ENCODE results near the gene ANKRD44. TPM values are rescaled to one million over a fixed set of nuclear protein-coding genes. Genes with fewer than 3 reads are reported as not detected.

The ANKRD44 gene
- total RNA-seq, 1 donor from 2014 or later = 170 TPM

DNA sequence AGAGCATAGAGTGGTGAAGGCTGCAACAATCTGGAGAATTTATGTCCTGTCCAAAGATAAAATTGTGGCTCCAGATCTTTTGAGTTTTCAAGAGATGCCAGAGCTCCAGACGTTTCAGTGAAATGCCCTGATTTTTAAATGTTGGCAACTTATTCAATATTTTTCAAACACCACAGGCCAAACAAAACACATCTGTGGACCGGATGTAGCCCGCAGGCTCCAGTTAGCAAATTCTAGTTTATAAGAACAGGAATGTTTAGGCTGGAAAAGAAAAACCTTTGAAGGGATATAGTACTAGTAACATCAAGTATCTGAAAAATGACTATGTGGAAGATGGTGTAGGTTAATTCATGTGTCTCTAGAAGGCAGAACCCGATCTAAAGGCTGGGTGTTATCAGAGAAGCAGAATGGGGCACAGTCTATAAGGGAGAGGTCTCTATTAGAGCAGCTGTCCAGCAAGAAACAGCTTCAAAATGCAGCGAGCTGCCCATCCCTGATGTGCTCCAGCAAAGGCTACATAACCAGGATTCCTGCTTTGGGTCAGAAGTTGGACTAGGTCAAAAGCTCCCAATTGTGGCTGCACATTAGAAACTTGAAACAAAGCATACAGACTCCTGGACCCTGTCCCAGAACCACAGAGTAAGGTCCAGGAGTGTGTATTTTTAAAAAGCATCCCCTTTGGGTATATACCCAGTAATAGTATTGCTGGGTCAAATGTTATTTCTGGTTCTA is 105.9 kb downstream of the ANKRD44 start:
- DNase-seq = no peak

DNA sequence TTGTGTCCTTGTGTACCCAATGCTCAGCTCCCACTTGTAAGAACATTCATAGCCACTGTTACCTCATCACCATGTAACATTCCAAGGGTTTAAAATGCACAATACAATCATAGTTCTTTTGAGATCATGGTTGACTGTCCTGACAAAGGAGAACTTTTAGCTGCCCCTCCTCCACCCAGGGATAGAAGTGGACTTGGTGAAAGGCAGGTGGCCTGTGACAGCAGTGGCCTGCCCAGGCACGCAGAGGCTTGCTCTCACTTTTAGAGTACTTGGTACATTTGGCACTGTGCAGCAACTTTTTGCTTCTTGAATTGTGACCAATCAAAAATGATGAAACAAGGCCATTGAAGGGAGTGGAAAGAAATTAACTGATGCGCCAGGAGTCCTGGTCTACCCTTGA is 108.7 kb downstream of the ANKRD44 start:
- no peak for DNase-seq

DNA sequence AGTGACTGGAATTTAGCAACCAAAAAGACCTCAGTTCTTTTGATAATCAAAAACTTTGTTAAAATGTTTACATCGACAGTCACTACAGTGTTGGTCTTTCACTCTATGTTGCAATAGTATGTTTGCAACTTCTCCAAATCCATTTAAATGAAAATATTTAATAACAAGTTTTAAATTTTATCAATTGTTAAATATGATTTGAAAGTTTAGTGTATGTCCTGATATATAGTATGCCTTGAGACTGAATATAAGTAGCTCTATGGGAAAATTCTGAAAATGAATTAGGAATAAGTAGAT is 109.9 kb downstream of the ANKRD44 start:
- DNase-seq = no peak

DNA sequence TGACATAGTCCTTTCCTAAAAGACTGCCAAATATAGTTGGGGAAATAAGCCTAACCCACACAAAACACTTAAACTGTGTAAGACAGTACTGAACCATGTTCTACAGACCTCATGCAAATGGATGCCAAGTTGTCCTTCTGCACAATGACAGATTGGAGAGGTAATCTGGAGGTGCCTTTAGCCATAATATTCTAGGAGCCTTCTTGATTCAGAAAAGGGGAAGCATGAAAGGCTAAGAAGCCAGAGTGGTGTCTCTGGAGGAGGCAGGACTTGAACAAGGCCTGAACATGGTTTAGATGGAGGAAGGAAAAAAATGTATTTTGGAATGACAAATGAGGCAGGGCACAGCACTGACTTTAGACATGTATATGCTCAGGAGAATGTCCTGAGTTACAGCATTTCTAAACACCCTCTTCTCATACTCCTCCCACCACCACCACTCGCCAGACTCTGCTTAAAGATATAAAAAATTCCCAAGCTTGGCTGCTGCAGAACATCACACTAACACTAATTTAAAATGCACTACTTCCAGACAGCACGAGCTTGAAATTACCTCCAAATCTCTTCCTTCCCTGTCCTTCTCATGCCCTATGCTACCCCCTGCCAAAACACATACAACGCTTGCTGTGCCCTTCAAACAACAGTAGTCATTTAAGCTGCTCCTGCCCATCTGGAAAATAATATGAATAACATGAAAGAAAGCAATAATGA is 110.4 kb downstream of the ANKRD44 start:
- no peak for DNase-seq

DNA sequence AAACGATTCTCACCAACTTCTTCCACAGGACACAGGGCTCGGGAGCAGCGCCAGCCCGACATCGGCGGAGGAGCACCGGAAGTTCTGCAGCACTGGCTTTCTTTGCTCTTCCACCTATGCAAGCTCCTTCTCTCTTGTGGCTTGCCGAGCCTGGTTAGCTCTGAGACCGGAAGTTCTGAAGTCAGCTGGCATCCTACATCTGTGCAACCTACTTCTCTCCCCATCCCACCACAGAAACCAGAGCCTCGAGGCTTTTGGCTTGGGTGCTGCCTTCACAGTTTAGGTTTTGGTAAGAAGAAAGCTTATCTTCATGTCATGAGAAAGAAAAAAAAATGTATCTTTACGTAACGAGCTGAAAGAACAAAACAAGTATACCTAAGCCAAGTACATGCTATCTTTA is 111.7 kb downstream of the ANKRD44 start:
- peak; percentile 53 for DNase-seq

DNA sequence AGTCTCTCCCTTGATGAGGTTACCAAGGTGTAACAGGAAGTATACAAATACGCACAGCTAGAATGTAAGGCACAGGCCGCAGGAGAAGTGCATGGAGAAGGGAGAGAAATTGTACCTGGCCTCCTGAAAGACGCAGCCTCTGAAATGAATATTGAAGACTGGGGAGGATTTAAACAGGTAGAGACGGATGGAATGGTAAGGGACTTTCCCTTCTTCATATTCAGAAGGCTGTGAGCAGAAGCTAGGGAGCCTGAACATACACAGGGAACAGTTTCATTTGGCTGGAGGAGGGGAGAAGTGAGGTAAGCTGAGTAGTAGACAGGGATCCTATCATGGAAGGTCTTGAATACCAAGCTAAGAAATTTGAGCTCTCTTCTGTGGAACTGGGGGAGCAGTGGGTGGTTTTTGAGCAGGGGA is 112.7 kb downstream of the ANKRD44 start:
- DNase-seq = no peak

DNA sequence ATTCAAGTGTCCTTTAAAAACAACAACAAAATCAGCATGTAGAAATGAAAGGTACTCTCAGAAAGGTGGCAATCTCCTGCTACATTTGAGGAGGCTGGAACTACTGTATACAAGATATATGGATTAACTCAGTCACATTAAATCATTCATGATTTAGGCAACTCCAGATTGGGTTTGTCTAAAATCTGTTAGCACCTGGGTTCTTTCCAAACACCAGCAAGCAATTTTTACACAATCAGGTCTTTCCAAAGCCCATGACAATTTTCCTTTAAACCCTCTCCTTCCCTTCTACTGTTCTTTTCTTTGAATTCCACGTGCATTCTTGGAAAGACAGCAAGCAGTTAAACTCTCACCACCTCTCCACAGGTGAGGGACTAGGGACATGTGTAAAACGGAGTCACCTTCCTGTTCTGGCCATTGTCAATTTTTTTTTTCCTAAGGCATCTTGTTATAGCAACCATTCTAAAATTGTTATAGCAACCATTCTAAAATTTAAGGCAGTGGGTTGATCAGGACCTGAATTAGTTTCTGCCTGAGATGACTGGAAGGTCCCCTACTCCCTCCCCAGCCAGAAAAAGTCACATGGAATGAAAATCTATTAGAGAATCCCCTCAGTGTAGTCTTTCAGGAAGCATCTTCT is 113.9 kb downstream of the ANKRD44 start:
- DNase-seq = no peak

DNA sequence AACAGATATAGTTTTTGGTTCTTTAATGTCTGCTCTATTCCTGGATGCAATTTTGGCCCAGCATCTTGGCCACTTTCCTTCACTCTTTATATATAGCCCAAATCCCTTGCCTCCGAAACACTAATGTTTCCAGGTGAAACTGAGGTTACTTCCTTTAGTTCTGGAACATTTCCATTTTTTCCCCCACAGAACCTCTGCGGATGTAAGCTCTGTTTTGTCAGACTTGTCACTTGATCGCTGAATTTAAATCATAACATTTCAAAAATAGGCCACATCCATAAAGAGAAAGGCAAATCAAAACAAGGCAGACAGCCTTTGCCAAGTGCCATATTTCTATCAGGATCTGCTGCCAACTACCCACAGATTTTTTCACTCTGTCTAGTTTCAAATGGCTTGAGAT is 115.1 kb downstream of the ANKRD44 start:
- no peak for DNase-seq

DNA sequence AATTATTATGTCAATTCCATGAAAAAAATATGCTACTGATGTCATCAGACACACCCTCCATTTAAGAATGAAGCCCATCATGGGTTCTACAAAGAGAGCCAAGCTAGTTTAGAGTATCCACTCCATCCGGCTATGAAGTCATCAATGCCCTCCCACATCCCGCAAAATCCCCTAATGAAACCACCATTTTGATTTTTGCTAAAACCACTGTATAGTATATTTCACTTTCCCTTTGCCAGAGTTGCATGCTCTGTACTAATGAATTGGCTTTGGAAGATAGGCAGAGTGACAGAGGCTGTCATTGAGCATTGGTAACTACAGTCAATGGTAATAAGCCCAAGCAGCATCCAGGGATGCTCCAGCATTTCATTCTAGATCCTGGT is 118.6 kb downstream of the ANKRD44 start:
- DNase-seq = no peak

DNA sequence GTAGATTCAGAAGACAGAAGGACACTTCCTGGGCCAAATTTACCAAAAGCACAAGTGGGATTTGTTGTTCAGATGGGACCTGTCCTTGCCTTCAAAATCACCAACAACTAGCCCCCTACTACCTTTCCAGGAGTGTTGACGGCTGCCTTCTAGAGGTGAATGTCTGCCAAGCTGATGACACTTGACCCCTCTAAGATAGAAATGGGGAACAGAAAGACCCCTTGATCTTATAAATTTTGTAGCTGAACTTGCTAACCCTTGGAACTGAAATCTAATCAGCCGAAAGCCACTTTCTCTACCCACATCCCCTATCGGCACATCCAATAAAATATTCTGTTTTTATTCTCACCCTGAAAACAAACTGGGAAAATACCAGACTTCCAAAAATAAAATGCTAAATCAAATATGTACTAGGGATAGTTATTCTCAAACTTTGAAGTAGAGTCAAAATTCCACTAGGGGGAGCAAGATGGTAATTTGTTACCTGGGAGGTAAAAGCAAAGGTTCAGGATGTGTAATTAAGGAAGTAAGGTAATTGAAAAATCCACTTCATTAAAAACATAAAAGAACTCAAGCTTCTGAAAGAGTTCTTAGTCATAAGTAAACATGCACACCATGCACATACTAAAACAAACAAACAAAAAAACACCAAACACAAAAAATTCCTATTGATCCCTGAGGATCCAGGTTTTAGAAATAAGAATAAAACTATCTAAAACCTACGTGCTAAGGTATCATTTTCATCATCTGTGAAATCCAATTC is 119.2 kb downstream of the ANKRD44 start:
- no peak for DNase-seq

DNA sequence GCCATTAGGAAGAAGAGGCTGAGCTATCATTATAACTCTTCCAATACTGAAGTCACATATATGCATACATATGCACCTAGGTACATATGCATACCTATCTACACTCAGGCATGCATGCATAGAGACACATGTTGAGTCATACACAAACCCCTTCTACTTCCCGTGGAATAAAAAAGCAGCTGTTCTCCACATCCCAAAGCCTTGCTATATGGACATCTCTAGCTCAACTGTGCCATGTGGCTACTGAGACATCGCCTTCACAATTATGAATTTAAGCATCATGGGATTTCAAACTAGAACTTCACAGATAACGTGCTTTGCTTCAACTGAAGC is 120.5 kb downstream of the ANKRD44 start:
- no peak for DNase-seq

DNA sequence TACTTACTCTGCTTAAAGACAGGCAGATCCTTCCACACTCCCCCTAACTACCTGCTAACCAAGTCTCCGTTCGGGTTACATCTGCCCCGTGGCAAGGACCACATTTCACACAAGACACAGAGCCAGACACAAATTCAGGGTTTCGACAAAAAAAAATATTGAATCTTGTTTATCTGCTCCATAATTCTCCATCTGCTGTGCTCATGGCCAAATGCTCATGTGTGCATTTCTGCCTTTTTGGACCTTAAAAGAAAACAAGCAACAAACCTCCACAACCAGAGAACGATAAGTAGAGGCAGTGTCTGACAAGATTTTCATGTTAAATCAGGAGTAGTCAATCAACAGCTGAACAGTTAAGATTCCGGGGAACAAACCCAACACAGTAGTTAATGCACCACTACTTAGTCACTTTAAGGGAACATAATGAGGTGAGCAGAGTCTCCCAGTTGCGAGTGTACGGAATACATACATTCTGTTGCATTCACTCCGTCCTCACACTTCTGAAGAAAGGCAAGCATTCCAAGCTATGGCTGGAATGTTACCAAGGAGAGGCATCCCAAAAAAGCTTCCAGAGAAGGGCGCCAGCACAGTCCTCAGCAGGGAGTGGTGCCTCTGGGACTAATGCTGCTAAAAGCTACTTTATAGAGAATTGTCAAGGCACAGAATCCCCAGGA is 121.0 kb downstream of the ANKRD44 start:
- DNase-seq = no peak

DNA sequence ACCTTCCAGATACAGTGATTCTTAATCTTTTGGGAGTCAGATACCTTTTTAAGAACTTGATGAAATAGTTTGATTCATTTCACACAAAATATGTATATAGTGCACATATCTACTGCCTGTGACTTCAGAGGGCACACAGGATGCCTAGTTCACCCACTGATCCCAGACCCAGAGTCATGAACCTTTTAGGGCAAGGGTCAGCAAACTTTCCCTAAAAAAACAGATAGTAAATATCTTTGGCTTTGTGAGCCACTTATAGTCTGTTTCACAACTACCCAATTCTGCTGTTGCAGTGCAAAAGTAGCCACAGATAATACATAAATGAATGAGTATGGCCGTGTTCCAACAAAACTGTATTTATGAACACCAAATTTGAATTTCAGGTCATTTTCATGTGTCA is 124.9 kb downstream of the ANKRD44 start:
- no peak for DNase-seq

DNA sequence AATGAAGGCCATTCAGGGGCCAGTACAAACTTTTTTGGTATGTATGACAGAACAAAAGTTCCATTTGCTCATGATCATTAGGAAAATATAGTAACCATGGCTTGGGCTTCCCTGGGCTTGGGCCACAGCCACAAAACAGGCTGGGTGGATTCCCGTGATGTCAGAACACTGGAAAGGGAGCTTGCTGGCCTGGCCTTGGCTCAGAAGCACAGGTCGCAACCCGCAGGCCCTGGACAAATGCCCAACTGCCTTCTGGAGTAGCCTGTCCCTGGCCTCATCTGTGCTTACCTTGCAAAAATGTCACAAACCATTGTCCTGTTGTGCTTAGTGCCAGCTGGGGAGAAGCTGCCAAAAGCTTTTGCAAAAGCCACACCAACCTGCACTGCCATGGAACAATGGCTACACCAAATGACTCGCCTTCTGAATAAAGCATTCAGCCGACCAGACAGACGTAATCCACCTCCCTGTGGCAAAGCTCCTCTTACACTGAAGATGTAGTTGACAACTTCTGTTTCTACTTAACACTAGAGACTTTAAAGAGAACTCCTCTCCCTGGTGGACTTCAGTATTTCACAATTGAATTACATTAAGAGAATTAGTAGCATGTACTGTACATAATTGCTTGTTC is 125.5 kb downstream of the ANKRD44 start:
- DNase-seq = peak; percentile 19

DNA sequence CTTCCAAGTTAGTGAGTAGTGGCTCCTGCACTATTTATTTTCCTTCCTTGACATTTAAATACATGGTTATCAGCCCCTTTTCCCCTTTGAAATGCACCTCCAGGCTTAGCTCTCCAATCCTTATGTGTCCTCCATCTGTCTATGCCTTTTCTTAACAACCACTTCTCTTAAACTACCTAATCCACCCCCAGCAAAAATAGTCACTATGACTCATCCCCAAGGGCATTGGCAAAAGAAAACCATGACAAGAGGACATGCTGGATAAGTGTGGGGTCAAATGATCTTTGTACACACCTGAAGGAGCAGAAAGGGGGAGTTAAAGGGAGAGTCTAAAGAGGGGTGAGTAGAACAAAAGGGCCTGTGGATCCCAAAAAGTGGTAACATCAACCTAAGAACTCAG is 127.2 kb downstream of the ANKRD44 start:
- no peak for DNase-seq

DNA sequence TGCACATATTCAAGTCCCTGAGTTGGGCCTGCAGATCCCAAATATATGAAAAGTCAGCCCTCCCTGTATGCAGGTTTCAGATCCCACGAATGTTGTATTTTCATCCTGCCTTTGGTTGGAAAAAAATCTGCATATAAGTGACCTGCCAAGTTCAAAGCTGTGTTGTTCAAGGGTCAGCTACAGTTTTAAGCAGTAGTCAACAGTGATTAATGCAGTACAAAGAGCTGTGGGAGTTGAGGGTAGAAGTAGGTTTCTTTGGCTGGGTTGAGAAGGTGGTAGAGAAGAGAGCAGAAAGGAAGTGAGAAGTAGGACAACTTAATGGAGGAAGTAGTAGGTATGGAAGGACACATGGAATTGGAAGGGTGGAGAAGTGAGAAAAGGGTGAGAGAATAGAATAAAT is 127.9 kb downstream of the ANKRD44 start:
- DNase-seq = no peak

DNA sequence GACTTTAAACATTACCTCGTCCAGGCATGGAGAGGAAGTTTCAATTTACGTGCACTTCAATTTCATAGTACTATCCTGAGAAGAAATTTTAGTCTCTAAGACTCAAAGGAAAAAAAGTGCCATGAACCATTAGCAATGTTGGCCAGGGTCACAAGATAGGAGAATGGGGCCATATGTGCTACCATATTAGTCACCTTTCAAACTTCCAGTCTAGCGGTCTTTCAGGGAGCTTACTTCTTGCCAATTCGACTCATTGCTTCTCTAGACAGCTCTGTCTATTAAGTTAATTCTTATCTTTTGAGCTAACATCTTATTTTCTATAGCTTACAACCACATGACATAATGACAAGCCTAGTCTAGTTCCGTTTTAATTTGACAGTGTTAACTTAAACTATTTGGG is 129.1 kb downstream of the ANKRD44 start:
- no peak for DNase-seq

DNA sequence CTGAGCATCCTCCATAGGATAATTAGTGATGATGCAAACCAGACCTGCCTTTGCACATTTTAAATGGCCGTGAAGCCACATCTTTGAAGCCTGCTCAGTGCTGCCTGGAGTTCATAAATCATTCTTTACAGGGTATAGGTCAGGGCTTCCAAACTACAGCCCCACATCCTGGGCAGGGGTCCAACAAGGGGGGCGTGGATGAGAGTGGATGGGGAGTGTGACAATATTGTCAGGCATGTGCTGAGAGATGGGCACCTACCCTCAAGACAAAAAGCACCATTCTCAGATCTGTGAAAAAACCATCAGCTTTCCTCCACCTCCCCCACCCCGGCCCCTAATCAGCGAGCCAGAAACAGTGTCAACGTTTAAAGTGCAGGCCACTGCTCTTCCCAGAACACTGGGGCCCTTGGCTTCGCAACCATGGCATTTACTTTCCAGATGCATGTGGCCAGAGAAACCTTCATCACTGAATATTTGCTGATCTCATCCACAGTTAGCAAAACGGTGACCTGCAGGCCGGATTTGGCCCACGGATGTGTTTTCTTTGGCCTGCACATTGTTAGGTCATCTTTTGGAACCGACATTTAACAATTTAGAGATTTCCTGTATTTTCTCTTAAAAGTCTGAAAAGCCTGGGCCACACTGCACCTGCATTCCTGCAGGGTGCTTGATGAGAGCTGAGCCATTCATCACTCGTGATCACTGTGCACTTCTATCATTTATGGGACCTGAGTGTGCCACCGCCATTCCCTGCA is 130.7 kb downstream of the ANKRD44 start:
- DNase-seq = no peak

DNA sequence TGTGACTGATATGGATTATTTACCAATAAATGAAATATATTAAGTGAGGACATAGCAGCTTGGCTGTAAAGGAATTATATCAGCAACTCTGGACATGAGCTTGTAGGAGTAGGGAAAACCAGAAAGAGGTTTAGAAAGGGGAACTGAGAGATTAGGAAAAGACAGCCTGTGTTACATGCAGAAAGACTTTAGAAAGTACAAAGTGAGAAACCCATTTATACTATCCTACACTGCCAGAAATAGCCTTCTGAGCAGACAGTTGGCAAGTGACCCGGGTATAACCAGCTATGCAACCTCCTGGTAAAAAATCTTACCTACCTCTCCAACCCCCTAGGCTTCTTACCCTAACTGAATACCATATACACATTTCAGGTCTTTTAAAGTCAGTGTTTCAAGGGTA is 134.1 kb downstream of the ANKRD44 start:
- DNase-seq = no peak

DNA sequence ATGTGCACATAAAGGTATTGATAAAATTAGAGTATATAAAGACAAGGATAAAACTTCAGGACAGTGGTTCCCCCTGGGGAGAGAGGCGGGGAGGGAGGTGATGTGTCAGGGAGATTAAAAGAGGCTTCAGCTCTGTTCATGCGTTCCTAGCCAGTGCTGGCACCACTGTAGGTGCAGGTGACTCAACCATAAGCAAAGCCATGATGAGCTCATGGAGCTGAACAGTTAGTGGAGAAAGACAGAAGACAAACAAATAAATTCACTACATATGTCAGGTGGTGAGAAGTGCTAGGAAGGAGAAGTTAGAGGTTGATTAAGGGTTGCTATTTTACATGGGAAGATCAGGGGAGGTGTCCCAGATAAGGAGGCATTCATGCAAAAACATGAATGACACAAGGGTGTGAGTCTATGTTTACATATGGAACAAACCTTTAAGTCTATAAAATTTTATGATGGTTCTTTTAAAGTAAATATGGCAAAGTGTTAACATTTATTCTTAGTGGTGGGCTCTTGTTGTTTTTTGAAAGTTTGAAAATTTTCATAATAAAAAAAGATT is 136.0 kb downstream of the ANKRD44 start:
- DNase-seq = no peak

DNA sequence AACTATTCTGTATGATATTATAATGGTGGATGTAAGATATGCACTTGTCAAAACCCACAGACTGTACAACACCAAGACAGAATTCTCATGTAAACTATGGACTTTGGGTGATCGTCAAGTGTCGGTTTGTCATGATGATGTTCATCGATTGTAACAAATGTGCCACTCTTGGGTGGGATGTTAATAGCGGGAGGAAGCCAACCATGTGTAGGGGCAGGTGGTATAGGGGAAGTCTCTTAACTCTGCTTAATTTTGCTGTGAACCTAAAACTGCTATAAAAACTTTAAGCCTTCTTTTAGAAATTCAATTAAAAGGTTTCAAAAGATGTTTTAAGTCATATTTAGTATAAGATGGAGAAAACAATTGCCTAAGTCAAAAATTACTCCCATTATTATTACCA is 139.0 kb downstream of the ANKRD44 start:
- no peak for DNase-seq

Measured in occipital lobe (tissue), 2 donors.